Tibial nerve (tissue), 4 donors: ENCODE results near the gene FOXM1. TPM values are rescaled to one million over a fixed set of nuclear protein-coding genes. Genes with fewer than 3 reads are reported as not detected.

Source experiments
- DNase-seq, 2 donors: peaks; one replicate each; pipeline ENCODE4 v3.0.0-alpha.2; 2019; ENCODE audit warnings: low spot score in 2 of 2
- H3K27ac ChIP-seq, 4 donors: fragments of 200-600 bp; sonication (generic) in 3 of 4; one replicate each; pipeline ENCODE4 v1.5.1; 2017 to 2019; ENCODE audit warnings: mild to moderate bottlenecking in 1 of 4
- H3K27me3 ChIP-seq, 2 donors: fragments of 200-600 bp; sonication (generic) in 1 of 2; one replicate each; pipeline versions ENCODE4 v1.5.1 to v1.6.0; 2017 to 2019
- H3K36me3 ChIP-seq, 3 donors: fragments of 200-600 bp; sonication (generic); one replicate each; pipeline ENCODE4 v1.5.1; 2018 to 2019
- H3K4me1 ChIP-seq, 4 donors: fragments of 200-600 bp; sonication (generic) in 3 of 4; one replicate each; pipeline ENCODE4 v1.5.1; 2017 to 2019
- H3K4me3 ChIP-seq, 4 donors: fragments of 200-600 bp; sonication (generic) in 3 of 4; one replicate each; pipeline ENCODE4 v1.5.1; 2017 to 2019; ENCODE audit warnings: mild to moderate bottlenecking in 1 of 4, moderate library complexity in 1 of 4
- H3K9me3 ChIP-seq, 4 donors: fragments of 200-600 bp; sonication (generic) in 3 of 4; one replicate each; pipeline ENCODE4 v1.5.1; 2017 to 2019
- EP300 ChIP-seq, 2 donors: sonication (generic); formaldehyde crosslinking; IDR thresholded peaks; one replicate each; pipeline ENCODE4 v1.6.1; 2017; ENCODE audit warnings: antibody characterized with exemption in 2 of 2, mild to moderate bottlenecking in 1 of 2
- POLR2A ChIP-seq, 2 donors: fragments of 450-650 bp; IDR thresholded peaks; one replicate each; pipeline ENCODE4 v1.6.1; 2017; ENCODE audit warnings: antibody characterized with exemption in 2 of 2, mild to moderate bottlenecking in 2 of 2, moderate library complexity in 2 of 2
- WGBS, 2 donors: methylation state at CpG; one replicate each; pipeline ENCODE4 v1.1.5; 2018; 5-methylcytosine and 5-hydroxymethylcytosine counted together
- total RNA-seq, 4 donors: library from RNA; depleted of rRNA; stranded (reverse); fragments of >200 nt; gene quantifications; one replicate each; pipeline ENCODE4 v1.1.0, GENCODE V29; 2016
- TF ChIP-seq, protein P1 (sequence below), 5 experiments: fragments of 200-600 bp in 3 of 5; fragments of 450-650 bp in 2 of 5; sonication (generic) in 3 of 5; IDR thresholded peaks; one replicate each; pipeline ENCODE4 v1.5.1; 2016 to 2019; ENCODE audit warnings: antibody characterized with exemption in 5 of 5, mild to moderate bottlenecking in 3 of 5, moderate library complexity in 2 of 5

FOXM1 gene
- total RNA-seq, 4 donors from 2014 or later: 0.21 to 1.2 (median 0.84) TPM

DNA sequence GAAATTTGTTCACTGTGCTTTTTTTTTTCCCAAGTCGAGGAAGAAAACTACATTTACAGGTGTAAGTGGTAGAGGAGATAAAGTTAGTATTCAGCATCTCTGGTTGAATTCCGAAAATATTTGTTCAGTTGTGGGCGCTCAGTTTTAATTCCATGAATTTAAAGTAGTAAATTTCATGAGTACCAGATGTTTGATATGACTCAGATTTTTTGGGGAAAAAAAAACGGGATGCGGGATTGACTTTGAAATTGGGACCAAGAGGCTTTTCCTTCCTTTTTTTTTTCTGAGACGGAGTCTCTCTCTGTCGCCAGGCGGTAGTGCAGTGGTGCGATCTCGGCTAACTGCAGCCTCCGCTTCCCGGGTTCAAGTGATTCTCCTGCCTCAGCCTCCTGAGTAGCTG lies 15.3 kb upstream of the FOXM1 start:
- Histone ChIP-seq H3K36me3 (peaks cover 0 to 8% (median 0%) of the 10 kb centered on the region in 3 donors), H3K9me3 (no peaks in the 10 kb centered on the region), H3K27me3 (no peaks in the 10 kb centered on the region), H3K4me1 (peaks cover 0 to 61% (median 20%) of the 10 kb centered on the region in 4 donors), H3K27ac (peak overlapping the region; percentile 88 to 99 (median 96)), H3K4me3 (peak overlapping the region in 2 of 4 donors; percentile 86 to 98)
- TF ChIP-seq, protein P1, sequence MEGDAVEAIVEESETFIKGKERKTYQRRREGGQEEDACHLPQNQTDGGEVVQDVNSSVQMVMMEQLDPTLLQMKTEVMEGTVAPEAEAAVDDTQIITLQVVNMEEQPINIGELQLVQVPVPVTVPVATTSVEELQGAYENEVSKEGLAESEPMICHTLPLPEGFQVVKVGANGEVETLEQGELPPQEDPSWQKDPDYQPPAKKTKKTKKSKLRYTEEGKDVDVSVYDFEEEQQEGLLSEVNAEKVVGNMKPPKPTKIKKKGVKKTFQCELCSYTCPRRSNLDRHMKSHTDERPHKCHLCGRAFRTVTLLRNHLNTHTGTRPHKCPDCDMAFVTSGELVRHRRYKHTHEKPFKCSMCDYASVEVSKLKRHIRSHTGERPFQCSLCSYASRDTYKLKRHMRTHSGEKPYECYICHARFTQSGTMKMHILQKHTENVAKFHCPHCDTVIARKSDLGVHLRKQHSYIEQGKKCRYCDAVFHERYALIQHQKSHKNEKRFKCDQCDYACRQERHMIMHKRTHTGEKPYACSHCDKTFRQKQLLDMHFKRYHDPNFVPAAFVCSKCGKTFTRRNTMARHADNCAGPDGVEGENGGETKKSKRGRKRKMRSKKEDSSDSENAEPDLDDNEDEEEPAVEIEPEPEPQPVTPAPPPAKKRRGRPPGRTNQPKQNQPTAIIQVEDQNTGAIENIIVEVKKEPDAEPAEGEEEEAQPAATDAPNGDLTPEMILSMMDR (IDR thresholded peaks at IDR 0.05): no peak
- no peak for TF ChIP-seq EP300 (IDR thresholded peaks at IDR 0.05)
- TF ChIP-seq POLR2A (IDR thresholded peaks at IDR 0.05): no peak
- 60% methylated on average over 12 of the region's 12 CpGs for WGBS, 2 donors
- no peak for DNase-seq

- TF ChIP-seq POLR2A (IDR thresholded peaks at IDR 0.05) (no peak), EP300 (IDR thresholded peaks at IDR 0.05) (no peak)
- TF ChIP-seq, protein P1 (IDR thresholded peaks at IDR 0.05): no peak
- peak overlapping the region; percentile 83 to 98 (median 90) for H3K4me3 ChIP-seq
- peak in 1 of 2 donors; percentile 29 for DNase-seq
- peaks cover 0 to 11% (median 0%) of the 10 kb centered on the region in 3 donors for H3K36me3 ChIP-seq
- no peaks in the 10 kb centered on the region for H3K27me3 ChIP-seq
- H3K4me1 ChIP-seq: peaks cover 0 to 57% (median 20%) of the 10 kb centered on the region in 4 donors
- 19 to 26% methylated on average over 32 to 42 of the region's 42 CpGs for WGBS, 2 donors
- no peaks in the 10 kb centered on the region for H3K9me3 ChIP-seq
- H3K27ac ChIP-seq: peak overlapping the region; percentile 88 to 99 (median 96)
These were observed 14.5 kb upstream of the FOXM1 start for GRCh38 chr12:2891240-2892053.

GRCh38 chr12:2890388-2891239 lies 13.6 kb upstream of the FOXM1 start, which contains the start of gene TULP3:
Gene TULP3 (plus strand): TSS chr12:2890891. CDS start chr12:2890948, 57 bp downstream.
- 1% methylated on average over 45 to 66 of the region's 83 CpGs for WGBS, 2 donors
- Histone ChIP-seq H3K27me3 (no peaks in the 10 kb centered on the region), H3K9me3 (no peaks in the 10 kb centered on the region), H3K4me3 (peak within 1 kb of the TSS; percentile 83 to 98 (median 90)), H3K4me1 (peaks cover 0 to 48% (median 13%) of the 10 kb centered on the region in 4 donors), H3K36me3 (peaks cover 0 to 19% (median 0%) of the 10 kb centered on the region in 3 donors), H3K27ac (peak within 1 kb of the TSS; percentile 88 to 99 (median 96))
- DNase-seq: peak; percentile 98 to 99
- peak; percentile 81 to 99 for TF ChIP-seq POLR2A (IDR thresholded peaks at IDR 0.05)
- peak; percentile 81 to 99 for TF ChIP-seq EP300 (IDR thresholded peaks at IDR 0.05)
- TF ChIP-seq, protein P1 (IDR thresholded peaks at IDR 0.05): peak in 3 of 5 experiments; percentile 12 to 46 (median 26)

DNA sequence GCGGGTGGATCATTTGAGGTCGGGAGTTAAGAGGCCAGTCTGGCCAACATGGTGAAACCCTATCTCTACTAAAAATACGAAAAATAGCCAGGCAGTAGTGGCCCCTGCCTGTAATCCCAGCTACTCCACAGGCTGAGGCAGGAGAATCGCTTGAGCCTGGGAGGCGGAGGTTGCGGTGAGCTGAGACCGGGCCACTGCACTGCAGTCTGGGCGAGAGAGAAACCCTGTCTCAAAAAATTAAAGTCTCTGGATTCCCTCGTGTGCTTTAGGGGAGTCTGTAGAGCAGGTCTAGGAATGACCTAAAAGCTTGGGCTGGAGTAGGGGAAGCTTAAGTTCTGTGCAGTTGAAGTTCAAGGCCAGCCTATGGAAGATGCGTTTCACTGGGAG lies 13.0 kb upstream of the FOXM1 start:
- Histone ChIP-seq H3K36me3 (peaks cover 0 to 19% (median 0%) of the 10 kb centered on the region in 3 donors), H3K27ac (peak overlapping the region; percentile 88 to 99 (median 90)), H3K27me3 (no peaks in the 10 kb centered on the region), H3K4me3 (peak overlapping the region; percentile 39 to 98 (median 84)), H3K9me3 (no peaks in the 10 kb centered on the region), H3K4me1 (peaks cover 0 to 42% (median 10%) of the 10 kb centered on the region in 4 donors)
- DNase-seq: no peak
- TF ChIP-seq EP300 (IDR thresholded peaks at IDR 0.05): no peak
- no peak for TF ChIP-seq POLR2A (IDR thresholded peaks at IDR 0.05)
- TF ChIP-seq, protein P1 (IDR thresholded peaks at IDR 0.05): no peak
- 61 to 65% methylated on average over 10 of the region's 10 CpGs for WGBS, 2 donors
